Frontal cortex (tissue), 4 donors: ENCODE data around the gene FCHSD2. TPM values are rescaled to one million over a fixed set of nuclear protein-coding genes. Genes with fewer than 3 reads are reported as not detected.
"Not testable (repeated sequence)": the region's sequence is repeated elsewhere in the genome, so short reads cannot be mapped to it uniquely, and the experiment has no call there.

ENCODE experiments used
- DNase-seq, 2 donors: peaks; one replicate each; pipeline ENCODE4 v3.0.0; 2012; ENCODE audit warnings: low spot score in 2 of 2
- FAIRE-seq: peaks from 2 replicates; lab custom pipeline; 2012; peaks lifted over from hg19 to GRCh38; lab: Jason Lieb, UNC
- total RNA-seq: library from RNA; depleted of rRNA; stranded (reverse); fragments of >200 nt; gene quantifications from one replicate; pipeline ENCODE4 v1.2.3, GENCODE V29; 2014
- donor health status: control.
- donor health status: control.
- donor health status: control.

The FCHSD2 gene
- total RNA-seq, 1 donor from 2014 or later, result 57.9 TPM

GRCh38 chr11:73132349-73132748 is 9.8 kb downstream of the FCHSD2 start:
- FAIRE-seq, DNase-seq: not testable (repeated sequence)

- DNase-seq (no peak), FAIRE-seq (no peak)
Observed at GRCh38 chr11:73130181-73130580, 11.9 kb downstream of the FCHSD2 start.

GRCh38 chr11:73129198-73129597 is 12.9 kb downstream of the FCHSD2 start:
- no peak for FAIRE-seq

GRCh38 chr11:73126804-73127480 is 15.2 kb downstream of the FCHSD2 start:
- no peak for FAIRE-seq
- DNase-seq, result no peak

More at GRCh38 chr11:73129198-73129597, 12.9 kb downstream of the FCHSD2 start:
- DNase-seq, result no peak

GRCh38 chr11:73124800-73125199 is 17.3 kb downstream of the FCHSD2 start:
- FAIRE-seq, result no peak
- no peak for DNase-seq

- DNase-seq, FAIRE-seq: not testable (repeated sequence)
Observed at GRCh38 chr11:73123892-73124291, 18.2 kb downstream of the FCHSD2 start.

- DNase-seq (no peak), FAIRE-seq (no peak)
Observed at GRCh38 chr11:73121692-73122091, 20.4 kb downstream of the FCHSD2 start.

GRCh38 chr11:73117071-73117470 is 25.0 kb downstream of the FCHSD2 start:
- FAIRE-seq (no peak), DNase-seq (no peak)

- FAIRE-seq, result no peak
- no peak for DNase-seq
Observed at GRCh38 chr11:73116636-73117035, 25.5 kb downstream of the FCHSD2 start.

GRCh38 chr11:73114835-73115220 is 27.3 kb downstream of the FCHSD2 start:
- no peak for FAIRE-seq
- DNase-seq, result no peak

GRCh38 chr11:73114110-73114834 is 27.8 kb downstream of the FCHSD2 start:
- DNase-seq, result no peak
- no peak for FAIRE-seq

GRCh38 chr11:73113426-73113825 is 28.7 kb downstream of the FCHSD2 start:
- DNase-seq (no peak), FAIRE-seq (no peak)

- DNase-seq (no peak), FAIRE-seq (no peak)
Observed at GRCh38 chr11:73107597-73107996, 34.5 kb downstream of the FCHSD2 start.

GRCh38 chr11:73106347-73106746 is 35.8 kb downstream of the FCHSD2 start:
- no peak for FAIRE-seq
- DNase-seq, result no peak

GRCh38 chr11:73100578-73100977 is 41.5 kb downstream of the FCHSD2 start:
- no peak for DNase-seq
- FAIRE-seq, result no peak

GRCh38 chr11:73099512-73100266 is 42.4 kb downstream of the FCHSD2 start:
- no peak for DNase-seq

GRCh38 chr11:73095613-73096012 is 46.5 kb downstream of the FCHSD2 start:
- DNase-seq (no peak), FAIRE-seq (no peak)

More at GRCh38 chr11:73099512-73100266, 42.4 kb downstream of the FCHSD2 start:
- FAIRE-seq, result no peak

GRCh38 chr11:73091521-73092305 is 50.4 kb downstream of the FCHSD2 start:
- FAIRE-seq (no peak), DNase-seq (no peak)

- FAIRE-seq, result no peak
- DNase-seq, result no peak
Observed at GRCh38 chr11:73087730-73088129, 54.4 kb downstream of the FCHSD2 start.
